ENCODE measurements around the gene LGR5. TPM values are rescaled to one million over a fixed set of nuclear protein-coding genes. Genes with fewer than 3 reads are reported as not detected.
"Not testable (repeated sequence)": the region's sequence is repeated elsewhere in the genome, so short reads cannot be mapped to it uniquely, and the experiment has no call there.

Gene LGR5
- total RNA-seq, 1 donor from 2014 or later = 0.54 TPM

- Mint-ChIP-seq H3K27me3 (ENCODE audit: low read depth) (peaks cover 6% of the 10 kb centered on the region), H3K27ac (no peak overlapping the region), H3K4me3 (no peak overlapping the region), H3K9me3 (peaks cover 7% of the 10 kb centered on the region), H3K4me1 (no peaks in the 10 kb centered on the region), H3K36me3 (no peaks in the 10 kb centered on the region)
- TF ChIP-seq CTCF (IDR thresholded peaks at IDR 0.05; ENCODE audit: unreplicated experiment) = no peak
- DNase-seq (ENCODE audit: low spot score in 2 of 2, unreplicated experiment in 2 of 2) = no peak
These were observed 38.0 kb downstream of the LGR5 start for GRCh38 chr12:71477609-71478008.

DNA sequence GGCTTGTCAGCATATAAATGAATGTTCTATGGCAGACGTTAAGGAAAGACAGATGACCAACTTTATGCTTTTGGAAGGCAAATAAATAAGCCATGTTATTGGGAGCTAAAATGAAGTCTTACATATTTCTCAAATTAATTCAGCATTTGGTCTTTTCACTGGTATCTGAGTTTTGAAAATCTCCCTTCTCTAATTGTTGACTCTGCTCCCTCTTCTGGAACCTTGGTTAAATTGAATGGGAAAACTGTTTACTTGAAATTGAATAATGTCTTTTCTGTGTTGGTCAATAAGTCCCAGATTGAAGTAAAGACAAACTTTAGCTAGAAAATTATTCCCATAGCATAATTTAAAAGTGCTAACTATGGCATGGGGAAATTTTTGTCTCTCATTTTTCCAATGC is 38.7 kb downstream of the LGR5 start:
- TF ChIP-seq CTCF (IDR thresholded peaks at IDR 0.05; ENCODE audit: unreplicated experiment) = no peak
- Mint-ChIP-seq H3K4me3 (no peak overlapping the region), H3K27me3 (ENCODE audit: low read depth) (peaks cover 11% of the 10 kb centered on the region), H3K9me3 (peaks cover 7% of the 10 kb centered on the region), H3K27ac (no peak overlapping the region), H3K36me3 (no peaks in the 10 kb centered on the region), H3K4me1 (no peaks in the 10 kb centered on the region)
- DNase-seq (ENCODE audit: low spot score in 2 of 2, unreplicated experiment in 2 of 2) = no peak

- no peak for TF ChIP-seq CTCF (IDR thresholded peaks at IDR 0.05; ENCODE audit: unreplicated experiment)
- H3K9me3 Mint-ChIP-seq = peaks cover 7% of the 10 kb centered on the region
- H3K27ac Mint-ChIP-seq = no peak overlapping the region
- no peak overlapping the region for H3K4me3 Mint-ChIP-seq
- H3K27me3 Mint-ChIP-seq (ENCODE audit: low read depth) = peaks cover 14% of the 10 kb centered on the region
- DNase-seq (ENCODE audit: low spot score in 2 of 2, unreplicated experiment in 2 of 2) = no peak
- no peaks in the 10 kb centered on the region for H3K36me3 Mint-ChIP-seq
- no peaks in the 10 kb centered on the region for H3K4me1 Mint-ChIP-seq
These were observed 44.8 kb downstream of the LGR5 start for GRCh38 chr12:71484272-71484905.

- peaks cover 30% of the 10 kb centered on the region for H3K9me3 Mint-ChIP-seq
- not testable (repeated sequence) for H3K4me3 Mint-ChIP-seq
These were observed 51.2 kb downstream of the LGR5 start for GRCh38 chr12:71490844-71491243.

DNA sequence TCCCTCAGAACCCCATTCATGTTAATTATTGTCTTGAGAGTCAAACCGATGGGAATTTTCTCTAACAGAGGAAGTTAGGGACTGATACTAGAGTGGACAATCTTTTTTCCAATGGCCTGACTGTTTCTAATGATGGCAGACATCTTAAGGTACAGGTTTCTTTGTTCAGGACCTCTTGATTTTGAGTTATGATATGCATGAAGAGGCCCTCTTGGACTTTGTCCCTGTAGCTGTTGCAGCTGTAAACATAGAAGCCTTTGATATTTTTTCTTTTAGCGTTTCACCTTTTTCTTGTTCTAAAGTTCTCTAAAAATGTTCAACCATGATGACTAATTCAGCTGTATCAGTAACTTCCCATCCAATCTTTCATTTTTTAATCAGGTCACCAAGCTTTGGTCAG is 53.0 kb downstream of the LGR5 start:
- Mint-ChIP-seq H3K27me3 (ENCODE audit: low read depth) (peaks cover 3% of the 10 kb centered on the region), H3K4me1 (no peaks in the 10 kb centered on the region), H3K36me3 (no peaks in the 10 kb centered on the region), H3K9me3 (peaks cover 31% of the 10 kb centered on the region), H3K4me3 (no peak overlapping the region), H3K27ac (no peak overlapping the region)
- TF ChIP-seq CTCF (IDR thresholded peaks at IDR 0.05; ENCODE audit: unreplicated experiment) = no peak
- no peak for DNase-seq (ENCODE audit: low spot score in 2 of 2, unreplicated experiment in 2 of 2)

More at GRCh38 chr12:71490844-71491243, 51.2 kb downstream of the LGR5 start:
- not testable (repeated sequence) for H3K4me1 Mint-ChIP-seq; H3K36me3 Mint-ChIP-seq; DNase-seq (ENCODE audit: low spot score in 2 of 2, unreplicated experiment in 2 of 2); H3K27ac Mint-ChIP-seq; H3K27me3 Mint-ChIP-seq (ENCODE audit: low read depth)

DNA sequence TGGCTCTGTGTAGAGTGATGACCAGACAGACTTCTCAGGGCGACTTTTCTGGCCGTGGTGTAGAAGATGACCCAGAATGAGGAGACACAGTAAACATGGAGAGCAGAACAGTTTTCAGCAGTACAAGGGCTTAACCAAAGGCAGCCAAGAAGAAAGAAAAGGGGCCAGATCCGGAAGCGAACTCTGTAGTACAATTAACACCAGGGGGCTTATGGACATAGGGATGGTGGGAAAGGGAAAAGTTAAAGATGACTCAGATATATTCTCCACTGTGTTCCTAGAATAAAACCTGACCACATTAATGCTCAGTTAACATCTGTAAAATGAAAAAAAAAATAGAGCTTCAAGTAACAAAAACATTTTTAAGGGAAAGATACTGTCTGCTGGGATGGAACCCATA is 60.2 kb downstream of the LGR5 start:
- peaks cover 10% of the 10 kb centered on the region for H3K9me3 Mint-ChIP-seq
- no peaks in the 10 kb centered on the region for H3K36me3 Mint-ChIP-seq
- H3K4me1 Mint-ChIP-seq = peaks cover 10% of the 10 kb centered on the region
- no peak overlapping the region for H3K4me3 Mint-ChIP-seq
- H3K27ac Mint-ChIP-seq = no peak overlapping the region
- no peak for DNase-seq (ENCODE audit: low spot score in 2 of 2, unreplicated experiment in 2 of 2)
- H3K27me3 Mint-ChIP-seq (ENCODE audit: low read depth) = peaks cover 9% of the 10 kb centered on the region
- TF ChIP-seq CTCF (IDR thresholded peaks at IDR 0.05; ENCODE audit: unreplicated experiment) = no peak
